NCI-H2107 (cell line): ENCODE data around the gene LIME1.

Experiments
- DNase-seq: peaks from one replicate; lab custom pipeline; 2025; lab: John Stamatoyannopoulos, UW

The LIME1 gene

DNA sequence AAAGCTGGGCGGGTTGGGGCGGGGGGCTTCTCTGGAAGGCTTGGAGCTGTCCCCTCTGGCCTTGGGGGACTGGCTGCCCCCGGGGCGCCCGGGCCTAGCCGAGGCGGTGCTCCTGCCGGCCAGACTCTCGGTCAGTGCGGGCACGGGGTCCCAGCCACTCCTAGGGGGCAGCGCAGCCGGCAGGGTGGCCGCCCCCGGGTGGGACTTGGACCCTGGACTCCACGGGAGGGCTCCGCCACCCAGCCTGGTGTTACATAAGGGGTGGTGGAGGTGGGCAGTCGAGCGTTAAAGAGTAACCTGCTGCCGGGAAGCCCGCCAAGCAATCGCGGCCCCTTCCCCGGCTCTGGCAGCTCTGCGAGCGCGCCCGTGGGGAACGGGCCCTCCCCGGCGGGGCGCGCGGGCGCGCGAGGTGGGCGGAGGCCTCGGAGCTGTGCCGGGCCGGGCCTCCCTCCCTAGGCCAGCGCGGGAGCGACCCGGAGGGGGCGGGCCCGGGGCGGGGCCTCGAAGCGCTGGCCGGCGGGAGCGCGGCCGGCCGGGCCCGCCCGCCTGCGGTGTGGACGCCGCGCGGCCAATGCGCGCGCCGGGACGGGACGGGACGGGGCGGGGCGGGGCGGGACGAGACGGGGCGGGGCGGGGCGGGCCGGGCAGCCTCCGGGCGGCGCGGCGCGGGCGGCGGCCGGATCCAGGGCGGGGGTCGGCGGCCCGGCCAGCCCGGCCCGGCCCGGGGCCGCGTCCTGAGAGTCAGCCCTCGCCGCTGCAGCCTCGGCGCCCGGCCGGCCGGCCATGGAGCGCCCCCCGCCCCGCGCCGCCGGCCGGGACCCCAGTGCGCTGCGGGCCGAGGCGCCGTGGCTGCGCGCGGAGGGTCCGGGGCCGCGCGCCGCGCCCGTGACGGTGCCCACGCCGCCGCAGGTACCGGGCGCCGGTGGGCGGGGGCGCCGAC lies 2.9 kb downstream of the LIME1 start, which contains the start of gene SLC2A4RG:
Gene SLC2A4RG, plus strand, starts transcription at position 647 of the 940 bp plus-strand sequence. Its CDS starts 137 bp downstream, at position 784.
- no peak for DNase-seq

- DNase-seq: no peak
Observed at GRCh38 chr20:63740070-63740626, 3.7 kb downstream of the LIME1 start.

GRCh38 chr20:63740627-63741353 lies 4.3 kb downstream of the LIME1 start:
- DNase-seq: peak; percentile 54

GRCh38 chr20:63741354-63741675 lies 4.9 kb downstream of the LIME1 start:
- no peak for DNase-seq

GRCh38 chr20:63741676-63742380 lies 5.4 kb downstream of the LIME1 start:
- DNase-seq: no peak

GRCh38 chr20:63742381-63743024 lies 6.0 kb downstream of the LIME1 start:
- no peak for DNase-seq

- no peak for DNase-seq
Observed at GRCh38 chr20:63743210-63743970, 6.9 kb downstream of the LIME1 start.

GRCh38 chr20:63744158-63744557 lies 7.7 kb downstream of the LIME1 start:
- DNase-seq: no peak

DNA sequence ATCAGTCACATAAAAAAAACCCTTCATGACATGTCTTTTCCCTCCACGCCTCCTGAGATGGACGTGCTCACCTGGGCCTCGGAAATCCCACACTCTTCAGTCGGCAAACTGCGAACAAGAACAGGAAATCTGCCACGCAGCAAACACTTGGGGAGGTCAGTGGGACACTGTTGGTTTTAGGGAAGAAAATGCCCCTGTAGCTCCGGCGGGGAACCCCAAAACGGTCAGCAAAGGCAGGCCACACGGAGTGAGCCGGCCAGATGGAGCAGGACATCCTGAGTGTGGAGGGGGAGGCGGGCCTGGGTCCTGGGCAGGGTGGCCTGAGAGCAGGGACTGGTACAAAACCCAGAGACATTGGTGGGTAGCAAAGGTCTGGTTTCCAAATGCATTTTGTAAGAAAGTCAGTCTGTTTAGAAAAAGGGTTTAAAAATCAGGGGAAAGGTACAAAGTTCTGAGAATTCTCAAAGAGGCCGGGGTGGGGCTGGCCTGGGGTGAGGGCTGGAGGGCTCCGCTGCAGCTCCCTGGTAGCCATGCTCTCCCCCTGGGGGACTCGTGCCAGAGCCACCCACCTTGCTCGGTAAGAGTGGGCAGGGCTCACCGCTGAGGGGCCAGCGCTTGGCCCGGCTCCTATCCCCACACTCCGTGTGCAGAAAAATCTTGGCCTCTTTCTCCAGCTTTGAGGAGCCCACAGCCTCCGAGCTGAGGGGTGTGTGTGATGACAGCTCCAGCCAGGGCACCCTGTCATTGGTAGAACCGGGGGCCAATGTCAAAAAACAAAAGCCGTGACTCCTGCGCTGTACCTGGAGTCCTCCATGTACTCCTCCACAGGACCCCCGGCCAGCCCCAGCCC lies 8.3 kb downstream of the LIME1 start:
- no peak for DNase-seq

DNA sequence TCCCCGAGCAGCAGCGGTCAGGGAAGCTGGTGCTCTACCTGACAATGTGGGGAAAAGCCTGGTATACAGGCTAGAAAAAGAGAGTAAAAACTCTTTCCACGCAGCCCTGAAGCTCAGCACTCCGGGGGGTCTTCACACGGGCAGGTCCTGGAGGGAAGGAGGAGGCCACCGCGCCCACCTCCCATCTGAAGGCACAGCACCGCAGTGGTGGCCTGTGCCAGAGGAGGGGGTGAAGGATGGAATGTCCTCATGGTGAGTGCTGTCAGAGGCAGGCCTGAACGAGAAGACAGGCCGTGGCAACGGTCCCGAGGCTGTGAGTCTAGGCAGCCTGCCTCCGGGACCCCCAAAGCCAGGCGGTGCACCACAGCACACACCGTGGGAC lies 9.0 kb downstream of the LIME1 start:
- no peak for DNase-seq

- no peak for DNase-seq
Observed at GRCh38 chr20:63745961-63746731, 9.7 kb downstream of the LIME1 start.

GRCh38 chr20:63746751-63747315 lies 10.4 kb downstream of the LIME1 start:
- no peak for DNase-seq

DNA sequence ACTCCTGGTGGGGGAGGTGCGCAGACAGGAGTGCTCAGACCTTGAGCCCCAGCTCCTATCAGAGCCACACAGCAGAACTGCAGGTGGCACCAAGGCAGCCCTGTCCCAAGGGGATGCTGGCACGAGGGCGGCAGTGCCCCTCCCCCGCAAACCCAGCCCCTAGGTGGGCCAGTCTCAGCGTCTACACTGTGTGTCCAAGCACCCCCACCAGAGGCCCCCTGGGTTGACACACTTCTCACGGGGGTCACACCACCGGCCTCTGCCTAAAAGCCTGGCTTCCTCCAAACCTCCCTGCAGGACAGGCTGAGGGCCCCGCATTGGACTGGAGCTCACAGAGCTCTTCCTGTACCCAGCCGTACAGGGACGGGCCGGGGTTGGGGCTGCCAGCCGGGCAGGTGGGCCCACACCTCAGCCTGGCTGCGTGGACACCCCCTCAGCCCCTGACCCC lies 11.2 kb downstream of the LIME1 start:
- DNase-seq: no peak

GRCh38 chr20:63748070-63748933 lies 11.8 kb downstream of the LIME1 start:
- DNase-seq: no peak

DNA sequence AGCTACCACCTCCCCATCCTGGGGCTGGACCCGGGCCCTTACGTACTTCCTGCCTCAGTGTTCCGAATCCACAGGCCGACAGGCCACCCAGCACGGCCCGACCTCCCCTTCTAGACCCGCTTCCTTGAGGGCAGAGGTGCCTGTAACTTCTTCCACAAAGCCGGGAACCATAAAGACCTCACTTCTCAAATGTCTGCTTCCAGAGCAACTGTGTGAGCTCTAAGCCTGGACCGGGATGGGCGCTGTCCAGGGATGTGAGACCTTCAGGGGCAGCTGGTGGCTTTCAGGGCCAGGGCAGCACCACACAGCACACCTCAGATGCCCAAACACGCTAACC lies 12.4 kb downstream of the LIME1 start:
- DNase-seq: no peak

- no peak for DNase-seq
Observed at GRCh38 chr20:63749597-63750508, 13.4 kb downstream of the LIME1 start.
